ENCODE results near the gene TMEM132E. TPM values are rescaled to one million over a fixed set of nuclear protein-coding genes. Genes with fewer than 3 reads are reported as not detected.

The TMEM132E gene
- total RNA-seq, 1 donor from 2014 or later, result not detected

GRCh38 chr17:34670618-34671017 is 91.2 kb downstream of the TMEM132E start:
- TF ChIP-seq CTCF (IDR thresholded peaks at IDR 0.05; ENCODE audit: insufficient read depth, low read length, severe bottlenecking), result no peak
- no peak for FAIRE-seq
- Histone ChIP-seq H3K27me3 (ENCODE audit: control insufficient read depth, insufficient read depth, low read length) (no peaks in the 10 kb centered on the region), H3K36me3 (ENCODE audit: control insufficient read depth, insufficient read depth, low read length) (no peaks in the 10 kb centered on the region), H3K4me3 (ENCODE audit: low read depth, low read length) (no peak overlapping the region)
- DNase-seq (ENCODE audit: low read depth), result no peak

GRCh38 chr17:34671191-34671590 is 91.8 kb downstream of the TMEM132E start:
- no peak overlapping the region for H3K4me3 ChIP-seq (ENCODE audit: low read depth, low read length)
- no peak for TF ChIP-seq CTCF (IDR thresholded peaks at IDR 0.05; ENCODE audit: insufficient read depth, low read length, severe bottlenecking)
- DNase-seq (ENCODE audit: low read depth) (no peak), FAIRE-seq (no peak)
- H3K27me3 ChIP-seq (ENCODE audit: control insufficient read depth, insufficient read depth, low read length), result no peaks in the 10 kb centered on the region
- H3K36me3 ChIP-seq (ENCODE audit: control insufficient read depth, insufficient read depth, low read length), result no peaks in the 10 kb centered on the region

- no peak for DNase-seq (ENCODE audit: low read depth)
These were observed 92.9 kb downstream of the TMEM132E start for GRCh38 chr17:34672176-34672785.

DNA sequence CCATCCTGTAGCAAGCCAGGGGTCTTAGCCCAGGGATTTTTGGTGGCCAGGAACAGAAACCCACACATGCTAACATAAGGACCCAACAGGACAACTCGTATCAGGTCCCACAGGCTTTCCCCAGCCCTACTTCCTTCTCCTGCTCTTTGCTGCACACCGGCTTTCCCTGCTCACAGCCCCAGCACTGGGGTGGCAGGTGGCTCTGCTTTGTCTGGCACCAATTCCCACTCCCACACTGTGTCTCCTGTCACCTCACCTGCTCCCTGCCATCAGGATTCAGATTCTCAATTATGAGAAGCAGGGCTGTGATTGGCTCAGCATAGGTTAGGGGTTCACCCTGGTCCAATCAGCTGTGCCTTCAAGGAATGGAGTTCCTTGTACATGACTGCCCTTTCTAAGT is 94.1 kb downstream of the TMEM132E start:
- no peak overlapping the region for H3K4me3 ChIP-seq (ENCODE audit: low read depth, low read length)
- TF ChIP-seq CTCF (IDR thresholded peaks at IDR 0.05; ENCODE audit: insufficient read depth, low read length, severe bottlenecking), result no peak
- H3K27me3 ChIP-seq (ENCODE audit: control insufficient read depth, insufficient read depth, low read length), result no peaks in the 10 kb centered on the region
- DNase-seq (ENCODE audit: low read depth) (no peak), FAIRE-seq (no peak)
- H3K36me3 ChIP-seq (ENCODE audit: control insufficient read depth, insufficient read depth, low read length), result no peaks in the 10 kb centered on the region

More at GRCh38 chr17:34672176-34672785, 92.9 kb downstream of the TMEM132E start:
- no peaks in the 10 kb centered on the region for H3K36me3 ChIP-seq (ENCODE audit: control insufficient read depth, insufficient read depth, low read length)
- H3K4me3 ChIP-seq (ENCODE audit: low read depth, low read length), result no peak overlapping the region
- TF ChIP-seq CTCF (IDR thresholded peaks at IDR 0.05; ENCODE audit: insufficient read depth, low read length, severe bottlenecking), result no peak
- no peak for FAIRE-seq
- no peaks in the 10 kb centered on the region for H3K27me3 ChIP-seq (ENCODE audit: control insufficient read depth, insufficient read depth, low read length)

GRCh38 chr17:34673995-34674890 is 94.9 kb downstream of the TMEM132E start:
- no peak overlapping the region for H3K4me3 ChIP-seq (ENCODE audit: low read depth, low read length)
- H3K36me3 ChIP-seq (ENCODE audit: control insufficient read depth, insufficient read depth, low read length), result no peaks in the 10 kb centered on the region
- no peaks in the 10 kb centered on the region for H3K27me3 ChIP-seq (ENCODE audit: control insufficient read depth, insufficient read depth, low read length)
- FAIRE-seq, result no peak
- TF ChIP-seq CTCF (IDR thresholded peaks at IDR 0.05; ENCODE audit: insufficient read depth, low read length, severe bottlenecking), result no peak
- DNase-seq (ENCODE audit: low read depth), result no peak

Measured in bronchial epithelial cell (primary cell).